ENCODE data around the gene OLFM4.

Gene OLFM4

DNA sequence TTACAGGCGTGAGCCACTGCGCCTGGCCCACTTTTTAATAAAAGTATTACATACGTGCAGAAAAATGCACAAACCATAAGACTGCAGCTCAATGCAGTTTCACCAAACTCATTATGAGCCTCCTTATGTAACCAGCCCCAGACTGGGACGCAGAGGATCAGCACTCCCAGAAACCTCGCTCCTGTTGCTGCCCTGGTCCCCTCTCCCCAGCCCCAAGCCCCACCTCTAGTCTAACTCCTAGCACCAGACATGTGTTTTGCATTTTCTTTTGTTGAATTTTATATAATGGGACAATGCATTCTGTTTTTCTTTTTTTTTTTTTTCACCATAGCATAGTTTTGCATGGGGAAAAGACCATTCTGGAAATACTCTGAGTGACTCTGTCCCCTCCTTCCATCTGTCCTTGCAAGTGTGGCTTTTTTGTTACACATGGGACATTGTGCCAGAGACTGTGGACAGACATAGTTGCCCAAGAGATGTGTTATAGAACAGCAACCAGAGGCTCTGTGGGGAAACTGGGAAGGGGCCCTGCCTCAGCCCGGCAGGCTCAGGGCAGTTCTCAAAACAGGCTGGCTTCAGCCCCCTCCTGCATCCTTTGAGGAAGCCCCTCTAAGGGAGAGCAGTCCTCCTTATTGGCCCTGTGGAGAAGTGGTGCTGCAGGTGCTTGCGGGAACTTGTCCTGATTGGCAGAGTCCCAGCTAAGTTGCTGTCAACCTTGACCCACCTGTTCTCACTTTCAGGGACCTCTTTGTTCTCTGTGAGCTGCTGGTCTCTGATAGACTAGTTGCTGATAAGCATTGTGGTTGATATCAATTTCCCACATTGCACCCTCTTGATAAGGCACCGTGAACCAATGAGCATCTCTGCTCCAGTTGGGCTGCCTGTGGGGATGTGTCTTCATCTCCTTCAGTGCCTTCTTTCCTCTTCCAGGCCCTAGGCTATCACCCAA lies 13.8 kb upstream of the OLFM4 start:
- no peak for DNase-seq (ENCODE audit: low read depth)

- DNase-seq (ENCODE audit: low read depth): no peak
Observed at GRCh38 chr13:53015971-53016370, 12.6 kb upstream of the OLFM4 start.

- DNase-seq (ENCODE audit: low read depth): no peak
Observed at GRCh38 chr13:53017433-53017970, 11.1 kb upstream of the OLFM4 start.

GRCh38 chr13:53018690-53019647 lies 9.6 kb upstream of the OLFM4 start:
- DNase-seq (ENCODE audit: low read depth): no peak

DNA sequence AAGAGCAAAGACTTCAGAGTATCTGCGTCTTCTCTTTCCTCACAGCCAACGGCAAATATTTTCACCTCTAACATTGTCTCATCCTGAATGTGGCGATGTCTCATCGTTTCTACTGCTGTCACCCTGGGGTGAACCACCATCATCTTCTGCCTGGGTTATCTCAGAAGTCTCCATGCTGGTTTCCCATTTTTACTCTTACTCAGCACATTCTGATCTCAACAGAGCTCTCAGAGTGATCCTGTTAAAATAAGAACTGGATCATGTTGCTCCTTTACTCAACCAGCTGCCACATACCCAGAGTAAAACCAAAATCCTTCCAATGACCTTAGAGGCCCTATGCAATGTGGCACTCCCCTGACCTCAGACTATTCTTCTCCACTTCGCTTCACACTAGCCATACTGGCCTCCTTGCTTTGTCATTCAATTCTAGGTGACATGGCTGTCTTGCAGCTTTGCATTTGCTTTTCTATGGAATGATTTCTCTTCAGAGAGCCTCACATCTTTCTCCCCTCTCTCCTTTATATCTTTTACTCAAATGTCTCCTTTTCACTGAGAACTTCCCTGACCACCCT lies 7.8 kb upstream of the OLFM4 start:
- DNase-seq (ENCODE audit: low read depth): no peak

- no peak for DNase-seq (ENCODE audit: low read depth)
Observed at GRCh38 chr13:53023246-53023645, 5.4 kb upstream of the OLFM4 start.

DNA sequence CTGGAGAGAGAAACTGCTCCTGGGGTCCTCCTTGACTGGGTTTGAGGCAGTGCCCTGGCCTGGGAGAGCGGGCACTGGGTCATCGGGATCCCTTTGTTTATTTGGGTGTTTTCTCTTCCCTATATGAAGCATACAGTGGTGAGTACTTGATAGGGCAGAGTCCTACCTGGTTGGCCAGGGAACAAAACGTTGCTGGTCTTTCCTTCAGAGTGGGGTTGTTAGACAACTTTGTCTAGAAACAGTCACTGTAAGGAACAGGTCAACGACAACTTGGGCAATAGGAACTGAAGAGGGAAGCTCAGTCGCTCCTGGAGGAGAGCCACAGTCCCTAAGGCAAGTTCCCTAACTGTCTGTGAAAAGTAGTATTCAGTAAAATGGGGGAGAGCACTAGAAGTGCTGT lies 550 bp upstream of the OLFM4 start:
- no peak for DNase-seq (ENCODE audit: low read depth)

GRCh38 chr13:53032849-53033248 lies 4.2 kb downstream of the OLFM4 start:
- no peak for DNase-seq (ENCODE audit: low read depth)

- DNase-seq (ENCODE audit: low read depth): no peak
Observed at GRCh38 chr13:53038993-53039392, 10.4 kb downstream of the OLFM4 start.

DNA sequence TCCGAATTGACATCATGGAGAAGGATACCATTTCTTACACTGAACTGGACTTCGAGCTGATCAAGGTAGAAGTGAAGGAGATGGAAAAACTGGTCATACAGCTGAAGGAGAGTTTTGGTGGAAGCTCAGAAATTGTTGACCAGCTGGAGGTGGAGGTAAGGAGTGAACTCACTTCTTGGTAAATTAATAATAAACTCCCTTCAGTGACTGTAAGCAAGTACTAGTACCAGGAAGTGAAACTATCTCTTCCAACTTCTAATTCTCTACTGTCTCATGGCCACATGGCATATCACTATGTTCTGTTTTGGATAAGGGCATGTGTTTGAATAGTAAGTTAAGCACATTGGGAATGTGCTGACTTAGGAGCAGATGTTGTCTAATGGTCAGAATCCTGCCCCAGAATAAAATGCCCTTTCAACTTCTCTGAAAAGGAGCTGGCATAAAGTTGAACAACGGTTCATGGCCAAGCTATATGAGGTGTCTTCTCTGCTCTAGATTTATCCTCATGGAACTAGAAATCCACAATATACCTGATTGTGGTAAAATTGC lies 13.4 kb downstream of the OLFM4 start:
- no peak for DNase-seq (ENCODE audit: low read depth)

- no peak for DNase-seq (ENCODE audit: low read depth)
Observed at GRCh38 chr13:53042877-53043276, 14.3 kb downstream of the OLFM4 start.

DNA sequence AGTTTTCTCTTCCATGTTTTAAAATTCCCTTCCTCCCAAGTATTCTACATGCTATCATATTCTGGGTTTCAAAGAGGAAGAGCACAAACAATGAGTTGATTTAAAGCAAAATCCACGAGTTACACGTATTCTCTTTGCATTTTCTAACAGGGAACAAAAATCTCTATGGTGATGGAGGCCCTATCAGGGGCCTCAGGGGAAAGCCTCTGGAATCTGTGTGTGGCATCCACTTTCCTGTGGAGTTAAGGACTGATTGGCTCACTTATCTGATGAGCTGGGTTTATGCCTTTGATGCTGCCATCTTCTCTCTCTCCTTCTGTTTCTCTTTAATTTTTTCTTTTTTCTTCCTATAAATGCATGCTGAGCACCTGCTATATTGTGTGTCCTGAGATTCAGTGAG lies 14.8 kb downstream of the OLFM4 start:
- no peak for DNase-seq (ENCODE audit: low read depth)

- no peak for DNase-seq (ENCODE audit: low read depth)
Observed at GRCh38 chr13:53045189-53045588, 16.6 kb downstream of the OLFM4 start.

- no peak for DNase-seq (ENCODE audit: low read depth)
Observed at GRCh38 chr13:53048880-53049279, 20.3 kb downstream of the OLFM4 start.

DNA sequence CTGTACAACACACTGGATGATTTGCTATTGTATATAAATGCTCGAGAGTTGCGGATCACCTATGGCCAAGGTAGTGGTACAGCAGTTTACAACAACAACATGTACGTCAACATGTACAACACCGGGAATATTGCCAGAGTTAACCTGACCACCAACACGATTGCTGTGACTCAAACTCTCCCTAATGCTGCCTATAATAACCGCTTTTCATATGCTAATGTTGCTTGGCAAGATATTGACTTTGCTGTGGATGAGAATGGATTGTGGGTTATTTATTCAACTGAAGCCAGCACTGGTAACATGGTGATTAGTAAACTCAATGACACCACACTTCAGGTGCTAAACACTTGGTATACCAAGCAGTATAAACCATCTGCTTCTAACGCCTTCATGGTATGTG lies 21.5 kb downstream of the OLFM4 start:
- DNase-seq (ENCODE audit: low read depth): no peak

DNA sequence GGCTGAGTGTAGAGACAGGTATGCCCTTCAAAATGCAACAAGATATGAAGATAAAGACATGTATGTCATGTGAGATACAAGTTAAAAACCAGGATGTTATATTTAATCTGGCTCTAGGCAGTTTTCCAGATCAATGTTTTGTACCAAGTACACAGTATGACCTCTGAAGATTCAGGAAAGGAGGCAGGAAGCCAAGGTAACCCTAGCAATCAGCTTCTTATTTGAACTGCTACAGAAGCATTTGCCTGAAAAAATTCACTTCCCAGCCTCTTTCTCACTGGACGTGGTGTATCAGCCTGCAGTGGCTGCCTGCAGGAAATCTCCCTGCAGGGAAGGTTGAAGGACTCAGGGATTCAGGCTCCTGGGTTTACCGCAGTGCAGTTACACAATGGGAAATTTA lies 24.1 kb downstream of the OLFM4 start:
- no peak for DNase-seq (ENCODE audit: low read depth)

DNA sequence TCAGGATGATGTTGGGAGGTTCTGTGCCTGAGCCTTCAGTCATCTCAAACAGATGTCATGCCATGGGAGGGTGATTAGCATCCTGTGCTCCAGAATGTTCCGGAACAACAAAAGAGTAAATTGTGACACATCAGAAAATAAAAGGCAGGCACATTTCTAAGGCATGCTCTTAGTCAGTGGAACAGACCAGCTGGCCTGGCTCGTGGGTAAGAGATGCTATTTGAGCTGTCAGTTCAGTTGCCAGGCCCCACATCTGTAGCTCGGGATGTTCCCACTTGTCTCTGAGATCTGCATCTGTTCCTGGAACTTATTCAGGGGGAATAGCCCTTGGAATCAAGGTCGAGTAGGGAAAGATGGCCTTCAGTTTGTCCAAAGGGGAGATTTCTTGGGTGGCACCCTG lies 26.0 kb downstream of the OLFM4 start:
- no peak for DNase-seq (ENCODE audit: low read depth)

DNA sequence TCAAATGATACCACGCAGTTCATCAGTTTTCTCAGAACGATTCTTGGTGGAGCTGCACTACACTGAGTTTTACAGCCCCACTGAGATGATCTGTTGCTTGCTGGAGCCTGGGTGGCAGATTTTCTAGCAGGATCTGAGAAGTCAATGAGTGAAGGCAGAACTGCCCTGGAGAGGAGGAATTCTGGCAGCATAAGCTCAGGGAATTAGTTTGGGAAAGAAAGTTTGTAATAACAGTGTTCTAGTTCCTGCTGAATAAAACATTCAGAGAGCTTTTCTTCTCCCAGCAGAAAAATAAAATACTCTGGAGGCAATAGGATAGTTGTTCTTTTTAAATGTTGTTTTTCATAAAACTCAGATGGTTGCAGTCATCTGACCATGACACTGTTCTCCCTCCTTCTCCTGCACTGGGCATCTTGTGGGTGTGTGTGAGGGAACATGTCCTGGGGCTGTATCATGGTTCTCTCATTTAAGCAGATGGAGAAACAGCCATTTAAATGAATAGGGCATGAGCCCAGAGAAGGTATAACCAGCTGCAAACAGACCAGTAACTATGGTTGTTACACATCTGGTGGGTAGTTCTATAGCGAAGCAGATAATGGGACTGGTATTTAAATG lies 29.6 kb downstream of the OLFM4 start:
- DNase-seq (ENCODE audit: low read depth): no peak

GRCh38 chr13:53060840-53061490 lies 32.4 kb downstream of the OLFM4 start:
- DNase-seq (ENCODE audit: low read depth): no peak

DNA sequence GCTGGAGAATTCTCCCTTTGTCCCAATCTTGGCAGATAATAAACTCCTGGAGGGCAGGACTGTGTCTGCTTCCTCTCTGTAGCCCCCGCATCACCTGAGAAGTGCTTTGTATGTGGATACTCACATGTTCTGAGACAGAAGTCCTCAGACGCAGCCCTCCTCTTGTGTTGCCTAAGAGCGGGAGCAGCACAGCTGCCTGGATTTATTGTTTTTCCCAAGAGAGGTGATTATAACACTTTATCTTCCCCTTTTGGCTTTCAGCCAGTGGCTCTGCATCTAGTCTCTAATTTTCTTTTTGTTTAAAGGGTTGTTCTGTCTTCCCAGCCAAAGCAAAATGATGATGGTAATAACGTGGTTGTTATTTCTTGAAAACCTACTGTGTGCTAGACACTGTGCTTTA lies 36.1 kb downstream of the OLFM4 start:
- DNase-seq (ENCODE audit: low read depth): no peak

- no peak for DNase-seq (ENCODE audit: low read depth)
Observed at GRCh38 chr13:53066411-53066810, 37.8 kb downstream of the OLFM4 start.

All from stimulated activated CD8-positive, alpha-beta memory T cell treated with anti-CD3 and anti-CD28 coated beads, Interleukin-4, amount 100 ng/mL, for 24 hours (primary cell).